Amniotic stem cell (primary cell): ENCODE measurements around the gene APOBEC3B.
A peak's percentile ranks its signal among the peaks of the same experiment; 100 is the strongest.
"Not testable (repeated sequence)": the region's sequence is repeated elsewhere in the genome, so short reads cannot be mapped to it uniquely, and the experiment has no call there.

ENCODE experiments used
- DNase-seq: peaks from one replicate; lab custom pipeline; 2025; lab: John Stamatoyannopoulos, UW

The APOBEC3B gene

GRCh38 chr22:38981992-38982927, at the start of gene APOBEC3B:
TSS of gene APOBEC3B (plus strand) at chr22:38982347. CDS start at chr22:38982454, 107 bp downstream.
- peak; percentile 88 for DNase-seq

GRCh38 chr22:38935023-38935422, 47.1 kb upstream of the APOBEC3B start:
- no peak for DNase-seq

GRCh38 chr22:38935616-38936015, 46.5 kb upstream of the APOBEC3B start:
- no peak for DNase-seq

- no peak for DNase-seq
Observed at GRCh38 chr22:38936562-38936961, 45.6 kb upstream of the APOBEC3B start.

- DNase-seq: no peak
Observed at GRCh38 chr22:38937036-38937435, 45.1 kb upstream of the APOBEC3B start.

GRCh38 chr22:38937541-38937940, 44.6 kb upstream of the APOBEC3B start:
- no peak for DNase-seq

- DNase-seq: no peak
Observed at GRCh38 chr22:38938221-38938620, 43.9 kb upstream of the APOBEC3B start.

GRCh38 chr22:38938925-38939324, 43.2 kb upstream of the APOBEC3B start:
- DNase-seq: no peak

- no peak for DNase-seq
Observed at GRCh38 chr22:38940811-38941384, 41.2 kb upstream of the APOBEC3B start.

GRCh38 chr22:38941488-38941987, 40.6 kb upstream of the APOBEC3B start:
- no peak for DNase-seq

- DNase-seq: no peak
Observed at GRCh38 chr22:38942702-38943101, 39.4 kb upstream of the APOBEC3B start.

GRCh38 chr22:38943201-38943600, 38.9 kb upstream of the APOBEC3B start:
- DNase-seq: no peak

GRCh38 chr22:38943882-38944281, 38.3 kb upstream of the APOBEC3B start:
- DNase-seq: no peak

- no peak for DNase-seq
Observed at GRCh38 chr22:38944653-38945052, 37.5 kb upstream of the APOBEC3B start.

- not testable (repeated sequence) for DNase-seq
Observed at GRCh38 chr22:38945706-38946338, 36.3 kb upstream of the APOBEC3B start.

- no peak for DNase-seq
Observed at GRCh38 chr22:38946771-38947170, 35.4 kb upstream of the APOBEC3B start.

- no peak for DNase-seq
Observed at GRCh38 chr22:38947321-38948140, 34.6 kb upstream of the APOBEC3B start.

- DNase-seq: no peak
Observed at GRCh38 chr22:38948181-38948940, 33.8 kb upstream of the APOBEC3B start.

- DNase-seq: no peak
Observed at GRCh38 chr22:38949889-38950405, 32.2 kb upstream of the APOBEC3B start.

- no peak for DNase-seq
Observed at GRCh38 chr22:38950527-38951295, 31.4 kb upstream of the APOBEC3B start.
